HG02884 (cell line): ENCODE measurements around the gene ANKRD33.

Source experiments
- ATAC-seq: cut with Tn5 transposase; IDR thresholded peaks from one replicate; pipeline ENCODE4 v1.9.1; 2021; ENCODE audit warnings: mild to moderate bottlenecking, moderate library complexity; ENCODE audit not compliant: unreplicated experiment

ANKRD33 gene, protein sequence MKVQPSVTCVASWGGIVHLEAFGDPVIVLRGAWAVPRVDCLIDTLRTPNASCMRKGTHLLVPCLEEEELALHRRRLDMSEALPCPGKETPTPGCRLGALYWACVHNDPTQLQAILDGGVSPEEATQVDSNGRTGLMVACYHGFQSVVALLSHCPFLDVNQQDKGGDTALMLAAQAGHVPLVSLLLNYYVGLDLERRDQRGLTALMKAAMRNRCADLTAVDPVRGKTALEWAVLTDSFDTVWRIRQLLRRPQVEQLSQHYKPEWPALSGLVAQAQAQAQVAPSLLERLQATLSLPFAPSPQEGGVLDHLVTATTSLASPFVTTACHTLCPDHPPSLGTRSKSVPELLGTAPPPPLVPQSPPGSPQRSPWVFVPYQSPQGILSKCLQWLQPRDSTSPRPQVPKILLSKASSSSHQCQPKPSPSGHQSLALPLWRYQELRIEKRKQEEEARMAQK

DNA sequence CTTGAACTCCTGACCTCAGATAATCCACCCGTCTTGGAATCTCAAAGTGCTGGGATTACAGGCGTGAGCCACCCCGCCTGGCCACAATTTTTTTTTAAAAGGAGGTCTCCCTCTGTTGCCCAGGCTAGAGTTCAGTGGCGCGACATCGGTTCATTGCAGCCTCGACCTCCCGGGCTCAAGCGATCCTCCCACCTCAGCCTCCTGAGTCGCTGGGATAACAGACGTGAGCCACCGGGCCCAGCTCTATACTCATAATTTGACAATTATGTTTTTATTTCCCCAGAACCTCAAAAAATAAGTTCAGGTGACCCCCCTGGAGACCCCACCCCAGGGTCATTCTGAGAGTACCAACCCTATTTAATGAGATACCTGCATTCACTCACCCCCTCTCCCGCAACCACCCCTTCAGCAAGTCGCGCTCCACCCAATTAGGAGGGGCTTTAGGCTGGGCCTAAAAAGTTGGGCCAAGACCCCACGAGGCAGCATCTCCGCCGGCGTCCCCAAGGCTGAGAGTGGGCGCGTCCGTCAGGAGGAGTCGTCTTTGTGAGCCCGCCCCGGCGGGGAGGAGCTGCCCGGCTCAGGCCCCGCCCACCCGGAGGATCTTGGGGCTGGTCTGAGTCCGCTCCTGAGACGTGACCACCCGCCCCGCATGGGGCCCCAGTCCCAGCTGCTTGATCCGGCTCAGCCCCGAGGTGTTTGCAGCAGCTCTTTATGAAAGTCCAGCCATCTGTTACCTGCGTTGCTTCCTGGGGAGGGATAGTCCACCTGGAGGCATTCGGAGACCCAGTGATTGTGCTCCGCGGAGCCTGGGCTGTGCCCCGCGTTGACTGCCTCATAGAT, at the start of gene ANKRD33:
Gene ANKRD33, plus strand, starts transcription at position 628 of the 840 bp plus-strand sequence. Its CDS starts 84 bp downstream, at position 712.
- ATAC-seq: no peak

DNA sequence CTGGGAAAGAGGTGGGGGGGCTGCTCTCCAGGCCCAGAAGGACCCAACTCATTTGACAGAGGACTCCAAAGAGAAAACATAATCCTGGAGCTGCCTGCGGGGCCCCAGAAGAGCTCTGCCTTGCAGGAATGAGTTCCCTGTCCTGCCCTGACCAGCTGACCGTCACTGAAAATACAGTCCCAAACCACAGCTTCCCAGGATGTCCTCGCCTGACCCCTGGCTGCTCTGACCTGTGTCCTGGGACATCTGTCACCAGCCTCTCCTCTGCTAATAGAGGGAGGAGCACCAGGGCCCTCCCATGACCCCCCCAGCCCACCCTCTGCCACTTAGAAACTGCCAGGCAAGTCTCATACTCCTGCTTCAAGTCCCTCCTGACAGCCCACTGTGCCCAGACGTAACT, 49.1 kb upstream of the ANKRD33 start:
- ATAC-seq: no peak

DNA sequence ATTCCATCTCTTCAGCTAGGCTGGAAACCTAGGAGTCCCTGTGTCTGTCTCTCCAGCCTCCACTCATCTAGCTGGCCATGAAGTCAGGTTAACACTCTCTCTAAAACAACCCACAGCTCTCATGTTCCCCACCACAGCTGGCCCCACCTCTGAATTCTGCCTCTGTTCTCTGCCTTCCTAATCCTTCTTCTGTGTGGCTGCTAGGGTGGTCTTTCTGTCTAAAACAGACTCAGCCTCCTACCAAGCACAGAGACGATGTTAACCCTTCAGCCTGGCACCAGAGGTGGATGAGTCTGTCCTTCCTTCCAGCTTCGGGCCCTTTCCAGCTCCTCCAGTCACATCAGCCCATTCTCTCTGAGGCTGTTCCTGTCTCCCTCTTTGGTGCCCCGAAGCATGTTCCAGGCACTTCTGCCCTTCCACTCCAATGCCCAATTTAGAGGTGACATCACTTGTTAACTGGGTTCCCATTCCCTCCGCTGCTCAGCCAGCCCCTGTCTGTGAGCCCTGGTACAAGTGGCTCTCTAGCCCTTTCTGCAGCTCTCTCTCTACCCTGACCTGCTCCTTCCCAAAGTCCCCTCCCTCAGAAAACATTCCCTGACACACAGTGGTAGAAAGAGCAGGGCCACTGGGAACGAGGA, 48.5 kb upstream of the ANKRD33 start:
- ATAC-seq: no peak

DNA sequence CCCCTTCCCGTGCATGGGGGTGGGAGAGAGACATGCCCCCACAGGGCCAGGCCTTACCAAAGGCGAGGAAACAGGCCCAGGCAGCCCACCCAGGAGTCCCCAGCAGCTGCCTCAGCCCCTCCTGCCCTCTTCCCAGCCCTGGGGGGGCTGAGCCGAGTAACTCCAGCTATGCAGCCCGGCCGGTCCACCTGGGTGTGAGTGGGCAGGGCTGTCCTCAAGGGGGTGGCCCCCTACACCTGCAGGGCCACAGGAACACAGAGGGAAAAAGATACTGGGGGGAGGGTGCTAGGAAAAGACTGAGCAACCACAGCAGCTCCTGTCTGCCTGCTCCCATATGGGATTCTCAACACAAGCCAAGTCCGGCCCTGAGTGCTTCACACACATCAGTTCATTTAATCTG, 46.9 kb upstream of the ANKRD33 start:
- ATAC-seq: no peak

DNA sequence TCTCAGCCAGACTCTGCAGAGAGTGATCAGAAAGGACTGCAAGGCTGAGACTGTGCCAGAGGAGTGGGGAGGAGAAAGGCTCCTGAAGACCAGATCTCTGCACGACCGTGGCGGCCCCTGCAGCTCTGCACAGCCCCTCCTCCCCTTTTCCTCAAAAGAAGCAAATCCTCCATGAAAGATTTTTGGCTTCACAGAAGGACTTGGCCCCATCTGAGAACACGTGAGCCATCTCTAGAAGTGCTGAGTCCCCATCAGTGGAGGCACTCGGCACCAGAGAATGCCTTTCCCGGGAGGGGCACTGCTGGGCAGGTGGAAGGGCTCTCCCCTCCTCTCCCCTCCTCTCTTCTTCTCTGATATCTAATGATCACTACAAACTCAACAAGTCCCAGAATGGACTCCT, 46.2 kb upstream of the ANKRD33 start:
- no peak for ATAC-seq

DNA sequence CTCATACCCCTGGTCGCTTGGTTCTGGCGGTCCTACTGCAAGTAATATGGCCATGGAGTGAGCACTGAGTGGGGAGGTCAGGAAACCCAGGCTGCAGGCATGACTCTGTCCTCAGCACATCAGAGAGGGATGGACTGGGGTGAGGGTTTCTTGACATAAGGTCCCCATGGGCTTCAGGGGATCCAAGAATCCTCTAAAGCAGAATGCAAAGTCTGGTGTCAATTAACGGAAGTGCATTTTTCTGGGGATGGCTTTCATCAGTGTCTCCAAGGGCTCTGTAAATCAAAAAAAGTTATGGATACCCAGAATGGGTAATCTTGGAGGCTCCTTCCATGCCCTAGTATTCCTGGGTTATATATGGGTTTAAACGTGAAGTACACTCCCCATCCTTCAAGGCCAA, 43.0 kb upstream of the ANKRD33 start:
- ATAC-seq: no peak

DNA sequence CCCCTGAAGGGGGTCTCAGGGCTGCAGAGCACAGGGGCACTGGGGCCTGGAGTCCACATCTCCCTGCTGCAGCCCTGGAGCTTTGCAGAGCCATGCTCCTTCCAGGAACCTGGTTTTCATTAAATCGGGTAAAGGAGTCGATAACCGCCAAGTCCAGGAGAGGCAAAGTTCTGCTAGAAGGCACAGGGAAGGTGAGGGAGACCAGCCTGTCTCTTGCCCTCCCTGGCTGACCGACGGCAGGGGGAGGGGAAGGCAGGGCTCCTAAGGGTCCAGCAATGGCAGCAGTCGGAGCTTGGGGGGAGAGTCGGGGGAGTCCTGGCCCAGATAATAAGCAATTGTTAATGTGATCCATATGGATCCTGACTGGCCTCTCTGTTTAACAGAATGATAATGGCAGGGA, 42.4 kb upstream of the ANKRD33 start:
- no peak for ATAC-seq

DNA sequence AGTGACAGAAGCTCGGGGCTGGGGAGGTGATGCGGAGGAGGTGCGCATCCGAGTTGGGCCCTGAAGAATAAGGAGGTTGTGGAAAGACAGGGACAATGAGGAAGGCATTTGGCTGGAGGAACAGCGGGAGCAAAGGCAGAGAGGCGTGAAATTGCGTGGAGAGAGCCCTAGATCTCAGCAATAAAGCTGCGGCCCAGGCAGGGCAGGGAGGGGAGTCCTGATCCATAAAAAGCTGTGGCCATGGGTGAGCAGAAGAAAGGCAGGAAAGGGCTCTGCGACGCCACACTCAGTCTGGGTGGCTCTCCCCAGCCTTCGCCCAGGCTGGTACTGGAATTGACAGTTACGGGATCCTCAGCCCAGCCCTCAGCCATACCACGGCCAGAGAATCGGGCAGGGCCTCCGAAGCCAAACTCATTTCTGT, 41.6 kb upstream of the ANKRD33 start:
- no peak for ATAC-seq

DNA sequence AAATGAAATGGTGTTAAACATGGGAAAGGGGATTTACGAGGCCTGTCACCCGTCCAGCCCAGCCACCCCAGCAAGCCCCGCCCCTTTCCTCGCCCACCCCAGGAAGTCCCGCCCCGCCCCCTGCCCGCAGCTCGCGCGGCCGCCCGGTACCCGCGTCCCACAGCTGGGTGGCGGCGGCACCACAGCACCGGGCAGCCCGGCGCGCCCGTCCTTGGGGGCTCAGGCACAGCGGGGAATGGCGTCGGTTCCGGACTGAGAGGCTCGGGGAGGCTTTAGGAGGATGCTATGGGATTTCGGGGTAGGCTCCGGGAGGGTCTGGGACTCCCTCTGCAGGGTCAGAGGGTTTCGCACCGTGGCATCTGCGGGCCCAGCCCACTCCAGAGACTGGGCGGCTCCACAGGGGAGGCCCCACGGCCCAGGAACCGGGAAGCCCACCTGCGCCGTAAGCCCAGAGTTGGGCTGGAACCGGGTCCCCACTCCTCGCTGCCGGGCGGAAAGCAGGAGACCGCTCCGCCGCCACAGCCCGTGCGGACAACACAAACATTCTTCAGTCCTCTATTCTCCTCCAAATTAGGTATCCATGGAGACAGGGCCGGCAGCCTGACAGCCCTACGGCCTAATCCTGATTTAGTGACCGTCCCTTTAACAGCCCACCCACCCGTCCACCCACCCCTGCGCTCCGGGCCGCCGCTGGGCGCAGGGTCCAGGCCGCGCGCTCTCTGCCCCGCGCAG, 40.8 kb upstream of the ANKRD33 start:
- no peak for ATAC-seq

DNA sequence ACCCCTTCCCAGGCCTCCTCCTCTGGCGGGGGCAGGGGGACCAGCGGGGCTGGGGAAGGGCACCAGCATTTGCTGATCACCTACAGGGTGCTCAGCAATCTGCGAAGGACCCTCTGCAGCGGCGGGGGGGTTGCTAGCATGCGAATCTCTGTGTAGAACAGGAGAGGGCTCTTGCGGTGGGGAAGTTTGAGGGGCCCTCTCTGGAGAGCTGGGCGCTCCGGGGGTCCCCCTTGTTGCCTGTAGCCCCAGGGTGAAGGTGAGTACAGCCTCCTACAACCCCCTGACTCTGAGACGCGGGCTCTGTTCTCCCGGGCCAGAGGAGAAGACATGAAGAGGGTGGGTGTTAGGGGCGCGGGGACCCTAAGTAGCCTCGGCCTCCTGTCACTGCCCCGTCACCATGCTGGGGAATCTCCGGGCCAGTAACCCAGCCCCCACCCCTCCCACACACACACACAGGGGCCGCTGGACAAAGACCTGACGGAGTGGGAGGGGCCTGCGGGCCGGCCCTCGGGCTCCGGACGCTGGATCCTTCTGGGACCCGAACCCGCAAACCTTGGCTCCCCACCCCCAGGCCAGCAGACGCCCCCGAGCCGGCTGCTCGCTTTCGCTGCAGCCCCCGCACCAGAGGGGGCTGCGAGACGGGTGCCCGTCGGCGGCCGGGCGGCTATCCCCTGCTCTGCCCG, 40.1 kb upstream of the ANKRD33 start:
- no peak for ATAC-seq

DNA sequence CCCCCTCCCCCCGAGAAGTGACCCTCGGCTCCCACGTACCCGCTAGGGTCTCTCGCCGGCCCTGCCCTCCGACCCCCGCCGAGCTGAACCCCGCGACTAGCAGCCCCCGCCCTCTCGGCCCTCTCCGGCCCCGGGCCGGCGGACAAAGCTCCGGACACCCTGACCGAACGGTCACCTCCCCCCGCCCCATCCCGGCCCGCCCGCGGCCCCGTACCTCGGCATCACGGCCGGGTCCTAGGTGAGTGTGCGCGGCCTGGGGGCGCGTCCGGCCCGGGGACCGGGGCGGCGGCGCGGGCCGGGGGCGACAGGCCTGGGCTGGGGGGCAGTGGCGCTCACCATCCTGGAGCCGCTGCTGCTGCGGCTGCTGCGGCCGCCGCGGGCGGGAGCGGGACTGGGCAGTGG, 39.6 kb upstream of the ANKRD33 start, which contains the start of gene FIGNL2:
Gene FIGNL2, minus strand, starts transcription at position 393 of the 402 bp plus-strand sequence. CDS start 26,305 bp downstream, outside the sequence.
- ATAC-seq: no peak

DNA sequence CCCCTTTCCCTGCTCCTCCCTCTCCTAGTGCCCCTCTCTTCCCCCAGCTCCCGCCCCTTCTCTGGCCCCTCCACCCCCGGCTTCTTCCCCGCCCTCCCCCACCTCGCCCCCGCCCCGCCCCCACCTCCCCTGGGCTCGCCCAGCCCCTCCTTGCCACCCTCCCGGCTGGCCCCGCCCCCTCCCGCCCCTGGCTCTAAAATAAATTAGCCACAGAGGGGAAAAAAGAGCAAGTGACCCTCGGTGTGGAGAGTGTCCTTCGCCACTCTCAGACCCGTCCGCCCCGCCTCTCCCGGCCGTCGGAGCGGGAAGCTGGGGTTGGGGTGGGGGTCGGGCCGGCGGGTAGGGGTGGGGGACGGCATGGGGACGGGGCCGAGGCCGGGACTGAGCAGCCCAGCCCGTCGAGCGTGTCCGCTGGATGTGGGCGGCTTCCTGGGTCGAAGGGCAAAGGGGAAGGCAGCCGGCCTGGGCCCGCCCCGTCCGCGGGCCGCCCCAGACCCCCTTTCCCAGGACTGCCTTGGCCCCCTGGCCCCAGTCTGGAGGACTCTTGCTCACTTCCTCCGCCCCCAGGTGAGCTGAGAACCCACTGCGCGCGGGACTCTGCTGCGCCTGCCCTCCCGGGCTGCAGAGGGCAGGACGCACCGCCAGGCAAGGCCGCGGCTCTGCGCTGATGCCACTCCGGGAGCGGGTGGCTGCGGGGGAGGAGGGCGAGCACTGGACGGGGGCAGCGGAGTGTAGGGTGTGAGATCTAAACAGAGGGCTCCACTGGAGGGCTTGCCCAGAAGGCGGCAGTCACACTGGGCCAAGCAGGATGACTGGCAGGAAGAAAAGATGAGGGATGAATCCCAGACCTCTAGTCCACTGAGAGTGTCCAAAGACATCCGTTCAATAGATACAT, 38.8 kb upstream of the ANKRD33 start:
- ATAC-seq: no peak

DNA sequence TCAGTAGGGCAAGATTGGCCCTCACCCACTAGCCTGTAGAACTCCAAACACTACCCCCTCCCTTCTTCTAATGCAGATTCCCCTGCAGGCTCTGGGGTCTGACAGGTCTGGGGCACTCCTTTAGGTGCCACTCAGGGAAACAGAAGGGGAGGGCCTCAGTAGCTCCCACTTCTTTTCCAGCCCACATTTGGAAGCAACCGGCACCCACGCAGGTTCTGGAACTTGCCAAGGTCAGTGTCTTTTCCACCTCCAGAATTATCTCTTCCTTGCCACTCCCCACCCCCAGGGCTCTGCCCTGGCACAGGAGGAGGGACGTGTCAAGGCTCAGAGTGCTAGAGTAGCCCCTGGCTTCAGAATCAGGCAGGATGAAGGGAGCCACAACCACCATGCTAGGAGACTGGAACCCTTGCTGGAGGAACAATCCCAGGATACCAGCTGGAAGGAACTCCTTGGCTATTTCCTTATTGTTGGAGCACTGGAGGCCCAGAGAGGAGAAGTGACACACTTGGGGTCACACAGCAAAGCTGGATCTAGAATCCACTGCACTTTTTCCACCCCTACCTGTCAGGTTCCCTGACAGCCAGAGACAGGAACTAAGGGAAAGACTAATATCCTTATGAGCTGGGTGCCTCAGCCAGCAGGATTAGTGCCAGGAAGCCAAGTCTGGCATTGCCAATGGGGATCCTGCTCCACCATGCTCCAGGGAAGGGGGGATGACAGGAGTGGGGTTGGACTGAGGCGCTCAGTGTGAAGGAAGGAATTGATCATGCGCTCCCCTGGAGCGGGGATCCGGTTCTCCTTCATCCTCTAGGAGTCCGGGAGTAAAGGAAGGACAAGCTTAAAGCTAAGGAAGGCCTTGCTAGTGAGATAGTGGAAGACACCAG, 37.6 kb upstream of the ANKRD33 start:
- ATAC-seq: no peak

DNA sequence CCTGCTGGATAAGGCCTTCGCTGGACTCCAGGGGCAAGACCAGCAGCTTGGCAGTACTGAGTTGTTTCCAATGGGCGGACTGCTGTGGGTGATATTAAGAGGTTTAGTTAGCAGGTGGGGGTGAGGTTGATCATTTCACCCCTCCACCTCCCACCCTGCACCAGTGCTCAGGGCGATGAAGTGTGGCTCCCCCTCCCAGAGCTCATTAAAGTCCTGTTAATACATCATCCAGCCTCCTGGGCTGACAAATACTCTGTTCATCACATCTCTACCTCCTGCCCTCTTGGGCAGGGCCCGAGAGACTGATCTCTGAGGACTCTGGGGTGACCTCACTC, 37.0 kb upstream of the ANKRD33 start:
- ATAC-seq: no peak

DNA sequence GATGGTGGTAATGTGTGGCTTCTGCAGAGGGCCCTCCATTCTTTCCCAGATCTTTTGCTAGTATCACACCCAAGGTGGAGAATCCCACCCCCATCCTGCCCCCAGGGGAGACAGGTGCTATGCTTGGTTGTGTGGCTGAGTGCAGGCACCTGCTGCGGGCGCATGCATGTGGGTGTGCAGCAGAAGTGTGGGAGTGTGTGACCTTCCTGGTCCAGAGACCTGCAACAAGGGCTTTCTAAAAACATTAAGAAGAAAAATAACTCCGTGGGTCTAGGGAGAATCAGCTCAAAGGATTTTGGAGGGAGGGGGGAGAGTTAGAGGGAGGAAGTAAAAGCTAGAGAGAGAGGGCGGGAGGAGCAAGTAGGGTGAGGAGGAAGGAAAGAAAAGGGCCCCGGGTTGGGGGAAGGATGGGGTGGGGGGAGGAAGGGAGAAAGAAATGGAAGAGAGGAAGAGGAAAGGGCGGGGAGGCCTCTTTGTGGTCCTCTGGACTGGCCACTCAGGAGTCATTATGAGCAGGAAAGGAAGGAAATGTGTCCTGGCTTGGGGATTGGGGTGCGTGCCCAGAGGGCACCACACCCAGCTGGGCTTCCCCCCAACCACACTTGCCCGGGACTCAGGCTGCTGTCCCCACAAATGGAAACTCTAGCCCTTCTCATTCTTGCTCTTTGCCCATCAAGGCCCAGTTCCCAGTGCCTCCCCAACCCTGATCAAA, 36.3 kb upstream of the ANKRD33 start:
- no peak for ATAC-seq

DNA sequence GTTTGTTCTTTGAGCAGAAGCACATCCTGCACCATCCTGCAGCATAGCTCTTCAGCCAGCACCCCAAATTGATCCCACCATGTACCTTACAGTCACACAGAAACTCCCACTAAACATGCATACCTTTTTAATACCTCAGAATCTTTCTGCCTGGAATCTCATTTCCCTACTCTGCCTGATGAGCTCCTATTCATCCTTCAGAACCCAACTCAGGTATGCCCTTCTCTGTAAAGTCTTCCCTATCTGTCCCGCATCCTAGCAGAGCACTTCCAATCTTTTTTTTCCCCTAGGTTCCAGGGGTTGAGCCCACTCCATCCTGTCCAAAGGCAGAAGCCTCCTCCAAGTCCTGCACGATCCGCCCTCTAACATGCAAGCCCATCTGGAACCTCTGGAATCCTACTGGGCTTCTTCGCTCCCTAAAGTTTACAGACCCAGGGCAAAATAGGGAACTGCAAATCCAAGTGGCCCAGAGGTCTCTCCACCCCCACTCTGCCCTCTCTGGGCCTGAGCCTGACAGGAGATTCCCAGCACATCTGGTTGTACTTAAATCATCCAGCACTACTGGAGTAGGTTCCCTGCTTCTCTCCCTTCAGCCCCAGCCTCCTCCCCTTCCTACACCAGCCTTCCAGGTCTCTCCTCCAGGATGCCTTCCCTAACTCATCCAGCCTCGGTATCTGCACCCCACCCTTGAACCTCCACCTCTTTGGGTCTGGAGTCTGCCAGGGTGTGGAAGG, 35.3 kb upstream of the ANKRD33 start:
- no peak for ATAC-seq
